T-helper 22 cell (primary cell): ENCODE measurements around the gene ABCA12.

Experiments used
- DNase-seq: peaks from one replicate; pipeline ENCODE4 v3.0.0-alpha.2; 2020; ENCODE audit warnings: low read depth

ABCA12 gene

DNA sequence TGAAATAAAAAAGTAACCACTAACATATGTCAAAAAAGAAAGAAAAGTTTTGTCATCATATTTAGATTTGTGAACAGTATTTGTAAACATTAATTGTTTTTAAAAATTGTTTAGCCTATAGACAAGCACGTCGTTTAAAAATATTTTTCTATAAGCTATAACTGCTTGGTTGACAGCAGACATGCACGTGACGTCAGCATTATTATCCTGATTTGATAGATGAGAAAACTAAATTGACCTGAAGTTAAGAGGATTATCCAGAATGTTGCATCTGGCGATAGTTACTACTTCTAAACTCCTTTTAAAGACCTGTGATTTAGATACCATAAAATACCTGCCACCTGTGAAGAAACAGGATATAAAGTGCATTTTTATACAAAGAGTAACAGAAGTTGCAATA lies 172.0 kb downstream of the ABCA12 start:
- no peak for DNase-seq

- no peak for DNase-seq
Measured at GRCh38 chr2:214960677-214961076, 177.7 kb downstream of the ABCA12 start.

DNA sequence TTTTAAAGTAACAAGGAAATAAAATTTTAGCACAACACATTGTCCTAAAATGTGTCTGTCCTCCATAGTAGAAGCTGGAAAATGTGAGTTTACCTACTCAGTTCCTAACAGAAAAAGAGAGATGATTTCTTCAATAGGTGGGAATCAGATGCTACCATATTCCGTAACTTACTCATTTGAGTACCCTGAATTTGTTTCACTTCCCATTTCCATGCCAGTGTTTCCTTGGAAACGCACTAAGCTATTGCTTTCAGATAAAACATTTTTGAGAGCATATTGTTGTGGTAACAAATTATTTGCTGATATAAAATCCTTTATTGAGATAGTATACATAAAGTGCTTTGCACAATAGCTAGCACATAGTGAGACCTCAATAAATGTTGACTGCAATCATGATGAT lies 191.5 kb downstream of the ABCA12 start:
- DNase-seq, result no peak

- no peak for DNase-seq
Measured at GRCh38 chr2:214934006-214934405, 204.4 kb downstream of the ABCA12 start.

DNA sequence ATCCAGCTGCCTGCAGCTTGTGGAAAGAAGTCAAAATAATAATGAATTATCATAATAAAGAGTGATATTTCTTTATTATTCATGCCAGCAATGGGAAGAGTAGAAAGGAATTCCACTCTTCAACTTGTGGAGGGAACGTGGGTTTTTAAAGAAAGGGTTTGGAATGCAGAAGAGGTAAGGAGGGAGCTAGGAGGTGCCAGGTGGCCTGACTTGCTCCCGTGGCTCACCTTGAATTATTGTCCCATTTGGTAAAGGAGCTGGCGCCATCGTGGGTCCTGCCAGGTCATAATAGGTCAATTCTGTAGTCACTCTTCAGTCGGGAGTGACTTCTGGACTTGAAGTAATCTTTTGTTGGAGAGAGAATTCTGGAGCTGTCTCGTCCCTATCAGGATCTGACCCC lies 233.8 kb downstream of the ABCA12 start:
- no peak for DNase-seq

DNA sequence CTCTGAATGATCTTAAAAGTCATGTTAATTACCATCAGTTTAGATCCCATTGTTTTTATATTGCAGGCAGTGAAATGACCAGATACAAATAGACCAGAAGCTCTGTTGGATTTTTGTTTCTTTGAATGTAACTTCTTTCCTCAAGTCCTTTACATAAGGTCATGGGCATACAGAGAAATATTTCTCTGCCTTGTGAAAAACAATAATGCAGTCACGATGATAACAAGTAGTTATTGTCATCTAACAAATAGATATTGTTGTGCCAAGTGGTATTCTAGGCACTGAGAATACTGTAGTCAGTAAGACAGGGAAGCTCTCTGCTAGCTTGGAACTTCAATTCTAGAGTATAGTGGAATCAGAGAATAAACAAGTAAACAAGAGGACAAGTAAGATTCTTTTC lies 234.2 kb downstream of the ABCA12 start:
- no peak for DNase-seq

- no peak for DNase-seq
Measured at GRCh38 chr2:214902286-214902685, 236.1 kb downstream of the ABCA12 start.

DNA sequence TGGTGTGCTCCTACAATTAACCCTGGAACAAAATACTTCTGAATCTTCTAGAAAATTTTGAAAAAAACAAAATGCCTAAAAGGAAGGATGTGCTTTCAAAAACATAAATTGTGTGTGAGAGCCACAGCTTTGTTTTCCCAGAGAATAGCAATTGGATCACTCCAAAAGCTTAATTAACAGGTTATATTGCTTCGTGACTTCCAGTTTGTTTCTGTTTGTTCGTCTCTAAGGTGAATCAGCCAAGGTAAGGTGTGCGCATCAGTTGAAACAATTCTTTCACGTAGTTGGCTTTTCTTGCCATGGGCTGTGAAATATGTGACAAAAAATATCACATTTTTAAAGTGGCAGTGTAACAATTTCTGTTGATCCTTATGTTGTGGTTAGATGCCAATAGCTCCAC lies 238.7 kb downstream of the ABCA12 start:
- no peak for DNase-seq

DNA sequence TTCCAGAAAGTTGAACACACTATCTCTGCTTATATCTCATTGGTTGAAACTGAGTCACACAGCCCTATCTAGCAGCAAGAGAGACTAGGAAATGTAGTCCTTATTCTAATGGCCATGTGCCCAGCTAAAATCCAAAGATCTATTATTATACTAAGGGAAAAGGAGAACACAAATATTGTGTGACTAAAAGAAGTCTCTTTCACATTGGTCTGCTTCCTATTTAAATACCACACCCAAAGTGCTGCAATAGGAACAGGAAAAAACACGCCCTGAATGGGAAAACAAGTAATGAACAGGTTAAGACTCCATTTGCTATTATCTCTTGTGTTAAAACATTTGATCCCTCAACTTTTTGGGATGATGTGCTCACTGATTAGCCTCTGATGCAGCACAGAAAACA lies 242.2 kb downstream of the ABCA12 start:
- DNase-seq, result no peak

GRCh38 chr2:214895469-214895868 lies 243.0 kb downstream of the ABCA12 start:
- no peak for DNase-seq

GRCh38 chr2:214889301-214889700 lies 249.1 kb downstream of the ABCA12 start:
- DNase-seq, result no peak

GRCh38 chr2:214881647-214882202 lies 256.7 kb downstream of the ABCA12 start:
- DNase-seq, result no peak
